ENCODE results near the gene CD96.

DNA sequence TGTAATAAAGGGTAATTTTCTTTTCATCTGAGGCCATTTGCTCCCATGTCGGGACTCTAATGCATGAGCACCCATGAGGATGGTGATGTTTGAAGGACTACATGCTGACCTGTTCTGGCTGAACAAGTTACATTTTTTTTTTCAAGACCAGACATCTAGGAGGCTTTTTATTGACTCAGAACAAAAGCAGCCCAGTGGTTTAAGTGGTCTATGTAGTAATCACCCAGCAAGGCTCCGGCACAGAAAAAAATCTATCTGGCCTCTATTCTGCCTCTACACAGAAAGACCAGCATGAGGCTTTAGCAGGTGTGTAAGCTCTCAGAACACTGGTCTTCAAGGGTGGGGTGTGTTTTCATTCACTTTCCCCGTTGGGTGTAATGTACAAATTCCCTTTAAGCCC is 148.2 kb downstream of the CD96 start:
- no peak for TF ChIP-seq CTCF (IDR thresholded peaks at IDR 0.05; ENCODE audit: insufficient read depth, low read depth, low read length)
- TF ChIP-seq EZH2 (IDR thresholded peaks at IDR 0.05; ENCODE audit: insufficient read depth, low read length): no peak
